Neural progenitor cell (in vitro differentiated cells): ENCODE measurements around the gene TMEM169.

Experiments
- EZH2 ChIP-seq: fragments of 200-600 bp; sonication (generic); IDR thresholded peaks from 2 replicates; pipeline ENCODE4 v1.6.1; 2017; ENCODE audit warnings: antibody characterized with exemption, mild to moderate bottlenecking, moderate library complexity
- TF ChIP-seq, protein P1 (sequence below): fragments of 200-600 bp; sonication (generic); IDR thresholded peaks from 2 replicates; pipeline ENCODE4 v1.5.1; 2017; ENCODE audit warnings: antibody characterized with exemption, mild to moderate bottlenecking

DNA sequence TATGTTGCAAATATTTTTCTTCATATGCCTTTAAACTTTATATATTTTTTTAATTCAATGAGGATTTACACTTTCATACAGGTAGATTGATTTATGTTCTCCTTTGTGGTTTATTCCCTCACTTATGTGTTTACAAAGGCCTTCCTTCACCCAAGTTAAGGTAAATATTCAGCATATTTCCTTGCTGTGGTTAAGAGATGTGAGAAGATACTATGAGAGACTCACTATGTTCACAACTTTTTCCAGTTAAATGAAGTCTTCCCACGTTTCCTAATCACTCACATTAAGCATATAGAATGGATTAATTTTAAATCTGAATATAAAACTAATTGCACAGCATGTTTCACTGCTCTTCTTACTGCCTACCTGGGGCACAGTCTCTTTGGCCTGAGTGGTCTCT, 707 bp upstream of the TMEM169 start:
- TF ChIP-seq, protein P1, sequence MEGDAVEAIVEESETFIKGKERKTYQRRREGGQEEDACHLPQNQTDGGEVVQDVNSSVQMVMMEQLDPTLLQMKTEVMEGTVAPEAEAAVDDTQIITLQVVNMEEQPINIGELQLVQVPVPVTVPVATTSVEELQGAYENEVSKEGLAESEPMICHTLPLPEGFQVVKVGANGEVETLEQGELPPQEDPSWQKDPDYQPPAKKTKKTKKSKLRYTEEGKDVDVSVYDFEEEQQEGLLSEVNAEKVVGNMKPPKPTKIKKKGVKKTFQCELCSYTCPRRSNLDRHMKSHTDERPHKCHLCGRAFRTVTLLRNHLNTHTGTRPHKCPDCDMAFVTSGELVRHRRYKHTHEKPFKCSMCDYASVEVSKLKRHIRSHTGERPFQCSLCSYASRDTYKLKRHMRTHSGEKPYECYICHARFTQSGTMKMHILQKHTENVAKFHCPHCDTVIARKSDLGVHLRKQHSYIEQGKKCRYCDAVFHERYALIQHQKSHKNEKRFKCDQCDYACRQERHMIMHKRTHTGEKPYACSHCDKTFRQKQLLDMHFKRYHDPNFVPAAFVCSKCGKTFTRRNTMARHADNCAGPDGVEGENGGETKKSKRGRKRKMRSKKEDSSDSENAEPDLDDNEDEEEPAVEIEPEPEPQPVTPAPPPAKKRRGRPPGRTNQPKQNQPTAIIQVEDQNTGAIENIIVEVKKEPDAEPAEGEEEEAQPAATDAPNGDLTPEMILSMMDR = no peak
- no peak for TF ChIP-seq EZH2
